ENCODE measurements around the gene NIN.

NIN gene

GRCh38 chr14:50795909-50796308, 35.1 kb downstream of the NIN start:
- Histone ChIP-seq H3K9me2 (ENCODE audit: low read depth, low read length) (no peaks in the 10 kb centered on the region), H3K9me3 (ENCODE audit: low read length) (no peaks in the 10 kb centered on the region), H3K27ac (ENCODE audit: low read depth, low read length, poor library complexity, severe bottlenecking) (no peak overlapping the region), H3K4me2 (ENCODE audit: low read length) (no peak overlapping the region; the same call in 1 of the 2 replicates), H3K9ac (ENCODE audit: low read length) (no peak overlapping the region), H3K27me3 (ENCODE audit: insufficient read depth, low read length) (no peaks in the 10 kb centered on the region), H3K4me1 (ENCODE audit: insufficient read depth, low read length, severe bottlenecking) (peaks cover 70% of the 10 kb centered on the region), H3K36me3 (ENCODE audit: insufficient read depth, low read length) (peaks cover 45% of the 10 kb centered on the region), H2AFZ (ENCODE audit: low read length) (no peak overlapping the region), H3F3A (ENCODE audit: insufficient read depth, low read length) (0 out of 2 replicates have a peak, but pooled peaks cover 6% of the 10 kb centered on the region), H4K20me1 (ENCODE audit: insufficient read depth, low read length) (no peaks in the 10 kb centered on the region), H3K79me2 (ENCODE audit: insufficient read depth, low read length) (peaks cover 25% of the 10 kb centered on the region; the same call in 1 of the 2 replicates), H3K4me3 (ENCODE audit: low read depth, low read length, poor library complexity, severe bottlenecking) (no peak overlapping the region)
- TF ChIP-seq EZH2 (IDR thresholded peaks at IDR 0.05; ENCODE audit: borderline replicate concordance, low read length) (no peak), CTCF (IDR thresholded peaks at IDR 0.05; ENCODE audit: low read length) (no peak)

GRCh38 chr14:50795142-50795541, 35.8 kb downstream of the NIN start:
- Histone ChIP-seq H3K9me2 (ENCODE audit: low read depth, low read length) (no peaks in the 10 kb centered on the region), H3K4me2 (ENCODE audit: low read length) (peak overlapping the region; percentile 91), H3K4me1 (ENCODE audit: insufficient read depth, low read length, severe bottlenecking) (peaks cover 78% of the 10 kb centered on the region), H3K36me3 (ENCODE audit: insufficient read depth, low read length) (peaks cover 47% of the 10 kb centered on the region), H3K27ac (ENCODE audit: low read depth, low read length, poor library complexity, severe bottlenecking) (no peak overlapping the region), H3K27me3 (ENCODE audit: insufficient read depth, low read length) (no peaks in the 10 kb centered on the region), H3F3A (ENCODE audit: insufficient read depth, low read length) (peaks cover 13% of the 10 kb centered on the region; the same call in 1 of the 2 replicates), H2AFZ (ENCODE audit: low read length) (no peak overlapping the region), H3K9me3 (ENCODE audit: low read length) (no peaks in the 10 kb centered on the region), H4K20me1 (ENCODE audit: insufficient read depth, low read length) (no peaks in the 10 kb centered on the region), H3K4me3 (ENCODE audit: low read depth, low read length, poor library complexity, severe bottlenecking) (no peak overlapping the region), H3K79me2 (ENCODE audit: insufficient read depth, low read length) (peaks cover 25% of the 10 kb centered on the region; the same call in 1 of the 2 replicates), H3K9ac (ENCODE audit: low read length) (no peak overlapping the region; the same call in 1 of the 2 replicates)
- no peak for TF ChIP-seq CTCF (IDR thresholded peaks at IDR 0.05; ENCODE audit: low read length)
- no peak for TF ChIP-seq EZH2 (IDR thresholded peaks at IDR 0.05; ENCODE audit: borderline replicate concordance, low read length)

GRCh38 chr14:50794068-50794645, 36.8 kb downstream of the NIN start:
- H3K9ac ChIP-seq (ENCODE audit: low read length): peak overlapping the region; percentile 45; the same call in 1 of the 2 replicates
- H3F3A ChIP-seq (ENCODE audit: insufficient read depth, low read length): peaks cover 13% of the 10 kb centered on the region; the same call in 1 of the 2 replicates
- H2AFZ ChIP-seq (ENCODE audit: low read length): no peak overlapping the region
- peaks cover 87% of the 10 kb centered on the region for H3K4me1 ChIP-seq (ENCODE audit: insufficient read depth, low read length, severe bottlenecking)
- no peaks in the 10 kb centered on the region for H3K9me3 ChIP-seq (ENCODE audit: low read length)
- H3K9me2 ChIP-seq (ENCODE audit: low read depth, low read length): no peaks in the 10 kb centered on the region
- peaks cover 40% of the 10 kb centered on the region for H3K36me3 ChIP-seq (ENCODE audit: insufficient read depth, low read length)
- peak overlapping the region; percentile 91 for H3K4me2 ChIP-seq (ENCODE audit: low read length)
- H3K27ac ChIP-seq (ENCODE audit: low read depth, low read length, poor library complexity, severe bottlenecking): peak overlapping the region; percentile 96
- no peaks in the 10 kb centered on the region for H3K27me3 ChIP-seq (ENCODE audit: insufficient read depth, low read length)
- peak overlapping the region; percentile 60 for H3K4me3 ChIP-seq (ENCODE audit: low read depth, low read length, poor library complexity, severe bottlenecking)
- H3K79me2 ChIP-seq (ENCODE audit: insufficient read depth, low read length): peaks cover 25% of the 10 kb centered on the region; the same call in 1 of the 2 replicates
- TF ChIP-seq EZH2 (IDR thresholded peaks at IDR 0.05; ENCODE audit: borderline replicate concordance, low read length): no peak
- no peak for TF ChIP-seq CTCF (IDR thresholded peaks at IDR 0.05; ENCODE audit: low read length)
- H4K20me1 ChIP-seq (ENCODE audit: insufficient read depth, low read length): no peaks in the 10 kb centered on the region

Measured in OCI-LY1 (cell line).